Measurements from ENCODE around the gene IGFBP6.
"Not testable (repeated sequence)": the region's sequence is repeated elsewhere in the genome, so short reads cannot be mapped to it uniquely, and the experiment has no call there.

The IGFBP6 gene

DNA sequence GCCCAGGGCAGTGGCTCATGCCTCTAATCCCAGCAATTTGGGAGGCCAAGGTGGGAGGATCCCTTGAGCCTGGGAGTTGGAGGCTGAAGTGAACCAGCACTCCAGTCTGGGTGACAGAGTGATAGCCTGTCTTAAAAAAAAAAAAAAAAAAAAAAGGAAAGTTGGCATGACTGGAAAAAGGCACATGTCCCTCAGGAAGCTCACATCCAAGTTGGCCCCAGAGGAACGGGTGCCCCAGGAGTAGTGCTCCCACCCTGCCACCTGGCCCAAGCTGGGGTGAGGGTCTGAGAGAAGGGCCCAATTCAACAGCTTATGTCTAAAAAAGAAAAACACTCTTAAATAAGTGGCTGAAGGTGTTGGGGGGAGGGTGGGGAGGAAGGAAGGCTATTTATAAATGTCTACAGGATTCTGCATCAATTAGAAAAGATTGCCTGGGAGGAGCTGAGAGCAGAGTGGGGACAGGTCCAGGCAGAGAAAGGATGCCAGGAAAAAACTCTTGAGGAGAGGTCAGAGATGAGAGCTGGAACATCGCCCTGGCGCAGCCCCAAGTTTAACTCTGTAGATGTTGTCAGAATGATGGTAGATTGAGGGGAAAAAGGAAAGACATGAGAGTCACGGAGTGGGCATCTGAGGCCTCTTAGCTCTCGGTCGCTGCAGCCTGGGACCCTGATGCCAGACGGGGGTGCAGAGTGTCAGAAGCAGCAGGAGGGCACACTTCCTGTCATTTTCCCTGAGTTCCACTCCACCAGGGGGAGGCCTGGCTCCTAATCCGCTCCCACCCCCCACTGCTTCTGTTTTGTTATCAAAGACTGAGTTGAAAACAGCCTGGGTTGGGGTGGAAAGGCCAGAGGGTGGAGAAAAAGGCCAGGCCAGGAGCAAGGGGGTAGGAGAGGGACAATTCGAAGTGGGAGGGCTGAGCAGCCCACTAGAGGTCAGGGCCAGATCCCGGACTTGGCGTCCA lies 25.6 kb upstream of the IGFBP6 start:
- peak; percentile 63 for DNase-seq

DNA sequence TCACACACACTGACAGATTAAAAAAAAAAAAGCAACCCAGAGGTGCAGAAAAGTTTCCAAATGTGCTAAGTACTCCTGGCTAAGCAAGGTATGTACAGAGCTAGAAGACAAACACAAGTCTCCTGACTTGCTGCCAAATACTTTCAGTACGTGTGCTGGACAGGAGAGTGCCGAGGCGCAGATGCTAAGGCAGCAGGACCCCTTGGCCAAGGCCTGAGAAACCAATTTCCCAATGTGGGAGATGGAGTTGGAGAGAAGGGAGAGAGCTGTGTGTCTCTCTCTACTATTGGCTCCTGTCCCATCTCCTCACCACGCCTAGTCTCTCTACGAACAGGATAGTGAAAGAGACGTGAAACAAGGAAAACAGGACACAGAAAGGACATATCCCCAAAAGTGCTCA lies 23.6 kb upstream of the IGFBP6 start:
- DNase-seq: no peak

- no peak for DNase-seq
These were observed 23.0 kb upstream of the IGFBP6 start for GRCh38 chr12:53074283-53074998.

DNA sequence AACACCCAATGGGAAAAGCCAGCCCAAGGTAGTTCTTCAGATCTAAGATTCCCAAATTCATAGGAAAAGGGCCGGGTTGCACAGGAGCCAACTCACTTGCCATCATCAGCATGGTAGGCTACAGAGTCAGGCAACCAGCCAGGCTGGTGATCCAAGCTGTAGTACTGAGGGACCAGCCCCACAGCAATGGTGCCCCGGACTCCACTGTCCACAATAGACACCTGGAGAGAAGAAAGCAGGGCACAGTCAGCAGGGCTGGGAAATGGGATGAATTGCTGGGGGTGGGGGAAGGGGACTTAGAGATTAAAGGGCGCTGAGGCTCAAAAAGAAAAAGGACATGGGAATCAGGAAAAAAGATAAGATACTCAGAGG lies 22.5 kb upstream of the IGFBP6 start:
- DNase-seq: no peak

DNA sequence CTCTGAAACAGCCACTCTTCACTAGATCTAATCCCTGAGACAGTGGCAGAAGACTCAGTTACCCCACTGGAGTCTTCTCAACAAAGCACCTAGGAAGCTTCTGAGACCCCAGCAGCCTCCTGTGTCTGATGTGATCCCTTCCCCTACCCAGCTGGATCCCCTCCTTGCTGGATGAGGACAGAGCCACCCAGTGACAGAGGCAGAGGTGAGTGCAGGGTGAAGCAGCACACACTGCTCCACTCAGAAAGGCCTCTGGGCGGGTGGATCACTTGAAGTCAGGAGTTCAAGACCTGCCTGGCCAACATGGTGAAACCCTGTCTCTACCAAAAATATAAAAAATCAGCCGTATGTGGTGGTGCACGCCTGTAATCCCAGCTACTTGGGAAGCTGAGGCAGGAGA lies 21.0 kb upstream of the IGFBP6 start:
- DNase-seq: no peak

GRCh38 chr12:53077030-53077429 lies 20.4 kb upstream of the IGFBP6 start:
- DNase-seq: no peak

DNA sequence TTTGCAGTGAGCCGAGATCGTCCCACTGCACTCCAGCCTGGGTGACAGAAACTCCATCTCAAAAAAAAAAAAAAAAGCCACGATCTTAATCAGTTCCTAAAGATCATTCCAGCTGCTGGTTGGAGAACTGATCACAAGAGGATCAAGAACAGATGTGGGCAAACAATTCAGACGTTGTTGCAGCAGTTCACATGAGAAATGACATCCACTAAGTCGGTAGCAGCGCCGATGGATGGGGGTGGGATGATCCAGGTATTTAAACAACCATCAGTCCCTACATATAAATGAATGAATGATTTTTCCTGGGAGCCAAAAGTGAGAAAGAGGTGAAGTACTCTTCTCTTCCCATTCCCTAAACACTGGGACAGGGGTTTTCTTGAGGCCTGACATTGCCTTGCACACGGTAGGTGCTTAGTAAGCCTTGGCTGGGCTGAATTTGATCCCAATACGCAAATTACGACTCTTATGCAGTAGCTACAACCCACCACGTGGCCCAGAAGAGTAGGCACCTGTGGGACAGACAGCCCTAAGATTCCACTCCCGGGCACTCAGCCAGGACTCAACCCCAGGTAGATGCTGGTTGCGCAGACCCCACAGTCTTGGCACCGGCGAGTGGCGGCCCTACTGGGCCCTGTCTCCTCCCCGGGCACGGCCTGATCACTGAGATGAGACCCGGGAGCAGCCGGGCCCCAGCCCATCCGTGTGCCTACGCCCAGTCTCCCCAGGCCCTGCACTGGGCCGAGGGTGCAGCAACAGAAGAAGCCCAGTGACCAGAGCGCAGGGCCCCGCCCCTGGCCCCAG lies 18.8 kb upstream of the IGFBP6 start:
- DNase-seq: peak; percentile 32

GRCh38 chr12:53079226-53080117 lies 18.0 kb upstream of the IGFBP6 start, which contains the start of gene SPRYD3:
Gene SPRYD3, minus strand, starts transcription at chr12:53079390. Its CDS starts 57 bp downstream, at chr12:53079333.
- DNase-seq: peak; percentile 97

GRCh38 chr12:53082637-53083175 lies 14.8 kb upstream of the IGFBP6 start:
- DNase-seq: no peak

- no peak for DNase-seq
These were observed 11.1 kb upstream of the IGFBP6 start for GRCh38 chr12:53086361-53086760.

GRCh38 chr12:53090105-53090504 lies 7.4 kb upstream of the IGFBP6 start:
- no peak for DNase-seq

DNA sequence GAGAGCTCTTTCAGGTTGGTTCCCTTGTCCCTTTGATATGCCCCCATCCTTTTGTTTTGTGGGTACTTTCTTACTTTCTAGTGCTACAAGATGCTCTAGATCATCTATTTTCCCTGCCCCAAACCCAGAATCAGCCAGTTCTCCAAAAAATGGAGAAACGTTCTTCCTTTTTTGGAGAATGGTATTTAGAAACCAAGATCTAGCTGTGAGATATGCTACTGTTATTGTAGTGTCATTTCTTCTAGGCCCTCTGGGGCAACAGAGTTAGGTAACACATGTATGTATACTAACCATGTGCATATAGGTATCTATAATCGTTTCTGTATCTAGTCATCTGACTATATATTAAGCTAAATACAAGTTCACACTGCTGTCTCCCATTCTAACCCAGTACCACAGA lies 6.9 kb upstream of the IGFBP6 start:
- no peak for DNase-seq

DNA sequence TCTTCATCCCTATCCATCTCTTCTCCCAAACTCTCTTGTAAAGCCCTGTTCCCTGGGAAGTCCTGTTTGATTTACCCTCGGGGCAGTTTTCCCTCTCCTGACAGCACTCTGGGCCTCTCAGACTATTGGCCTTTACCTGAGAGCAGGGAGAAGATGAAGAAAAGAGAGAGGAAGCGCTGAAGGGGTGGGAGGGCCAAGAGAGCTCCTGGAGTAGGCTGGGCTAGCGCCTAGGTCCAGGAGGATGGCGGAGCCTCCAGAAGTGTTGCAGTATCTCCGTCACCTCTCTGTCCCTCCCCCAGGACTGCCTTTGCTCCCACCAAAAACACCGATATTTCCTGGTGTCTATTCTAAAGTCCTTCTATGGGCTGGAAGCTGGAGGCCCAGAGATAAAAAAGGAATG lies 5.7 kb upstream of the IGFBP6 start:
- no peak for DNase-seq

DNA sequence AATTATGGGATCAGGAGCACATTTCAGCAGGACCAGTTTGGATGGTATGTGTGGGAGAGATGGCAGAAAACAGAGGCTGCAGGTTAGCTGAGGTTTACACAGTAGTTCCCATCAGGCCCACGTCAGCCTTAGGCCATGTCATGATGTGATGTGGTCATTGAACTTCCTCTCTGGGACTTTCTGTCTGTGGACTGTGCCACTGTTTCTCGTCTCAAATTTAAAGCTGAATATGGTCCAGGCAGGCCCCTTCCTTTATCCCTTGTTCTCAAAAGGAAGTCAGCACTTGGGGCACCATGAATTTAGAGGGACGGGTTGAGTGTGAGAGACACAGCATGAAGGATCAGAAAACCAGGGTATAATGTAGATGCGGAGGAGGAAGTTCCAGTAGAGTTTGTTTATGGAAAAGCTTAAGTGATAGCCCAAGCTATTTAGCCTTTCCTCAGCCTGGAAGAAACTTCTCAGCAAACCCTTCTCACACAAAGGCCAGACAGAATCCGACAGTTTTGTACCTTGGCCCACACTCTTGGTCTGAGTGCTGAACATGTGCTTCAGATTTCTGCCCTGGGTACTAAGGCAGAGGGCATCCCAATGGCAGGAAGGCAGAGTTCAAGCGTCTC lies 3.6 kb upstream of the IGFBP6 start:
- no peak for DNase-seq

GRCh38 chr12:53094394-53094787 lies 3.1 kb upstream of the IGFBP6 start:
- DNase-seq: no peak

- not testable (repeated sequence) for DNase-seq
These were observed 2.5 kb upstream of the IGFBP6 start for GRCh38 chr12:53094796-53095595.

GRCh38 chr12:53095596-53095895 lies 1.9 kb upstream of the IGFBP6 start:
- DNase-seq: not testable (repeated sequence)

DNA sequence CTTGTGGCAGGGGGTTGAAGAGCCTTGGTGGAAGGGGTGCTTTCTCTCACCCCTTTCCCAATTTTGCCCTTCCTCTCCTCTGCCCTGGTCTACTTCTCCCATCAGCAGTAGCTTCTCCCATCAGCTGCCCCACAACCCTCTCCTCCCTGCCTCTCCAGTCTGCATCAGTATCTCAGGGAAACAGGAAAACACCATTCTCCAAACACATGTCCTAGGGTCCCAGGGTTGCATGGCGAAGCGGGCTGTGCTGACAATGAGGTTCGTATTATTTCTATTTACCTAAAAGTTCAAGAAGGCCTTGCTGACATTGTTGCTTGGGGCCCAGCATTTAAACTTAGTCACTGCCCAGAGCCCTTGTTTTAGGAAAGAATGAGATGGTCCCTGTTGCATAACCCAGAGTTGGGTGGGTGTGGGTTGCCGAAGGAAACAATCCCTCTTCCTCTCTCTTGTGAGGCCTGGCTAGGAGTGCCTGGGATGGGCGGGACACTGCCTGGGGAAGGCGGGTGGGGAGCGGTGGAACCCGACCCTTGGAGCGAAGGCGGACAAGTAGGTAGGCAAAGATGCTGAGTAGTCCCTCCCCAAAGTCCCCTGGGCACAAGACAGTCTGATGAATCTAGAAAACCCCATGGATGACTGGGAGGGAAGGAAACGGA lies 1.3 kb upstream of the IGFBP6 start:
- DNase-seq: peak; percentile 89

- no peak for DNase-seq
These were observed 708 bp upstream of the IGFBP6 start for GRCh38 chr12:53096759-53097158.

GRCh38 chr12:53097207-53097563 lies 282 bp upstream of the IGFBP6 start:
- peak; percentile 42 for DNase-seq

All from fibroblast of skin of right quadriceps (primary cell).